Neural cell (in vitro differentiated cells): ENCODE results near the gene RASSF9. TPM values are rescaled to one million over a fixed set of nuclear protein-coding genes. Genes with fewer than 3 reads are reported as not detected.

Experiments used
- H2AFZ ChIP-seq: fragments of 200-600, 300-800 bp; sonication (generic), shearing (Covaris generic); 2 replicates; pipeline ENCODE4 v1.6.0; 2014; ENCODE audit warnings: low read depth, mild to moderate bottlenecking, antibody characterized with exemption, low read length, moderate library complexity
- H3F3A ChIP-seq: fragments of 200-600 bp; shearing (Covaris generic); 2 replicates; pipeline ENCODE4 v1.6.1; 2016; ENCODE audit warnings: mild to moderate bottlenecking, moderate library complexity, mixed read lengths, antibody characterized with exemption, low read length; ENCODE audit not compliant: insufficient read depth, poor library complexity, severe bottlenecking
- H3K27ac ChIP-seq: fragments of 200-600, 300-800 bp; sonication (generic), shearing (Covaris generic); 2 replicates; pipeline ENCODE4 v1.5.1; 2014; ENCODE audit warnings: mild to moderate bottlenecking, low read length, moderate library complexity
- H3K27me3 ChIP-seq: fragments of 300-800, 200-600 bp; sonication (generic), shearing (Covaris generic); 2 replicates; pipeline ENCODE4 v1.6.0; 2014; ENCODE audit warnings: mild to moderate bottlenecking, low read depth, low read length, moderate library complexity; ENCODE audit not compliant: insufficient read depth
- H3K36me3 ChIP-seq: fragments of 300-800, 200-600 bp; sonication (generic), shearing (Covaris generic); 2 replicates; pipeline ENCODE4 v1.5.1; 2014; ENCODE audit warnings: mild to moderate bottlenecking, antibody characterized with exemption, low read length, moderate library complexity; ENCODE audit not compliant: insufficient read depth
- H3K4me2 ChIP-seq: fragments of 300-800, 200-600 bp; sonication (generic), shearing (Covaris generic); 2 replicates; pipeline ENCODE4 v1.6.0; 2014; ENCODE audit warnings: mild to moderate bottlenecking, low read length
- H3K4me3 ChIP-seq: fragments of 300-800, 200-600 bp; sonication (generic), shearing (Covaris generic); 2 replicates; pipeline ENCODE4 v1.5.1; 2014; ENCODE audit warnings: mild to moderate bottlenecking, low read length, moderate library complexity
- H3K79me2 ChIP-seq: fragments of 200-600 bp; shearing (Covaris generic); replicated peaks from 2 replicates; pipeline ENCODE4 v1.6.0; 2014; ENCODE audit warnings: mild to moderate bottlenecking, low read length, moderate library complexity; ENCODE audit not compliant: insufficient read depth
- H3K9ac ChIP-seq: fragments of 300-800, 200-600 bp; sonication (generic), shearing (Covaris generic); 2 replicates; pipeline ENCODE4 v1.6.1; 2016; ENCODE audit warnings: mild to moderate bottlenecking, low read length, mixed read lengths
- H3K9me2 ChIP-seq: fragments of 200-600 bp; shearing (Covaris generic); 2 replicates; pipeline ENCODE4 v1.6.1; 2016; ENCODE audit warnings: mild to moderate bottlenecking, low read length, mixed read lengths; ENCODE audit not compliant: insufficient read depth
- H3K9me3 ChIP-seq: fragments of 200-600, 300-800 bp; sonication (generic), shearing (Covaris generic); 2 replicates; pipeline ENCODE4 v1.6.1; 2016; ENCODE audit warnings: mild to moderate bottlenecking, mixed run types, low read length, moderate library complexity, mixed read lengths
- H4K20me1 ChIP-seq: fragments of 200-600 bp; shearing (Covaris generic); 2 replicates; pipeline ENCODE4 v1.6.1; 2016; ENCODE audit warnings: mild to moderate bottlenecking, mixed run types; ENCODE audit not compliant: insufficient read depth
- CTCF ChIP-seq: fragments of 450-650 bp; IDR thresholded peaks from 2 replicates; pipeline ENCODE4 v1.5.1; 2014; ENCODE audit warnings: antibody characterized with exemption, mild to moderate bottlenecking, moderate library complexity; ENCODE audit not compliant: poor library complexity, severe bottlenecking
- EP300 ChIP-seq: fragments of 450-650 bp; conservative IDR thresholded peaks from 2 replicates; pipeline ENCODE4 v1.6.1; 2014; ENCODE audit warnings: antibody characterized with exemption, mild to moderate bottlenecking, moderate library complexity; ENCODE audit not compliant: poor library complexity, severe bottlenecking
- EZH2 ChIP-seq: fragments of 200-600, 300-800 bp; shearing (Covaris generic), sonication (generic); IDR thresholded peaks from 2 replicates; pipeline ENCODE4 v1.6.1; 2014; ENCODE audit warnings: antibody characterized with exemption, low read length, borderline replicate concordance, mild to moderate bottlenecking; ENCODE audit not compliant: insufficient read depth, poor library complexity, severe bottlenecking
- MXI1 ChIP-seq: fragments of 450-650 bp; conservative IDR thresholded peaks from 2 replicates; pipeline ENCODE4 v1.6.1; 2014; ENCODE audit warnings: antibody characterized with exemption, mild to moderate bottlenecking; ENCODE audit not compliant: poor library complexity, severe bottlenecking
- POLR2AphosphoS5 ChIP-seq: IDR thresholded peaks from 2 replicates; pipeline ENCODE4 v1.6.1; 2012
- RAD21 ChIP-seq: fragments of 450-650 bp; conservative IDR thresholded peaks from 2 replicates; pipeline ENCODE4 v1.6.1; 2014; ENCODE audit warnings: antibody characterized with exemption, mild to moderate bottlenecking, moderate library complexity
- SMC3 ChIP-seq: fragments of 450-650 bp; conservative IDR thresholded peaks from 2 replicates; pipeline ENCODE4 v1.6.1; 2014; ENCODE audit warnings: antibody characterized with exemption, mild to moderate bottlenecking, moderate library complexity; ENCODE audit not compliant: poor library complexity
- TAF1 ChIP-seq: IDR thresholded peaks from 2 replicates; pipeline ENCODE4 v1.6.1; 2012; ENCODE audit warnings: low read depth
- polyA plus RNA-seq: library from polyadenylated mRNA; depleted of rRNA; stranded (reverse); fragments of >200 nt; gene quantifications from 2 replicates; pipeline ENCODE4 v1.2.3, GENCODE V29; 2014
- TF ChIP-seq, protein P1 (sequence below): IDR thresholded peaks from 2 replicates; pipeline ENCODE4 v1.6.1; 2012; ENCODE audit warnings: borderline replicate concordance

Gene RASSF9
- polyA plus RNA-seq, 1 donor from 2014 or later = 0.04 TPM

- Histone ChIP-seq H3K4me2 (no peak overlapping the region), H3F3A (no peaks in the 10 kb centered on the region), H3K9me3 (no peaks in the 10 kb centered on the region), H3K79me2 (no peaks in the 10 kb centered on the region), H3K27me3 (no peaks in the 10 kb centered on the region), H3K9me2 (no peaks in the 10 kb centered on the region), H3K4me3 (no peak overlapping the region), H3K27ac (no peak overlapping the region), H4K20me1 (no peaks in the 10 kb centered on the region), H3K9ac (no peak overlapping the region), H3K36me3 (no peaks in the 10 kb centered on the region), H2AFZ (no peak overlapping the region)
- TF ChIP-seq TAF1 = no peak
These were observed 2.6 kb downstream of the RASSF9 start for GRCh38 chr12:85833579-85833978.

GRCh38 chr12:85831327-85831990 lies 4.8 kb downstream of the RASSF9 start:
- no peaks in the 10 kb centered on the region for H3K36me3 ChIP-seq
- no peak for TF ChIP-seq CTCF
- no peak for TF ChIP-seq TAF1
- TF ChIP-seq RAD21 = no peak
- TF ChIP-seq, protein P1, sequence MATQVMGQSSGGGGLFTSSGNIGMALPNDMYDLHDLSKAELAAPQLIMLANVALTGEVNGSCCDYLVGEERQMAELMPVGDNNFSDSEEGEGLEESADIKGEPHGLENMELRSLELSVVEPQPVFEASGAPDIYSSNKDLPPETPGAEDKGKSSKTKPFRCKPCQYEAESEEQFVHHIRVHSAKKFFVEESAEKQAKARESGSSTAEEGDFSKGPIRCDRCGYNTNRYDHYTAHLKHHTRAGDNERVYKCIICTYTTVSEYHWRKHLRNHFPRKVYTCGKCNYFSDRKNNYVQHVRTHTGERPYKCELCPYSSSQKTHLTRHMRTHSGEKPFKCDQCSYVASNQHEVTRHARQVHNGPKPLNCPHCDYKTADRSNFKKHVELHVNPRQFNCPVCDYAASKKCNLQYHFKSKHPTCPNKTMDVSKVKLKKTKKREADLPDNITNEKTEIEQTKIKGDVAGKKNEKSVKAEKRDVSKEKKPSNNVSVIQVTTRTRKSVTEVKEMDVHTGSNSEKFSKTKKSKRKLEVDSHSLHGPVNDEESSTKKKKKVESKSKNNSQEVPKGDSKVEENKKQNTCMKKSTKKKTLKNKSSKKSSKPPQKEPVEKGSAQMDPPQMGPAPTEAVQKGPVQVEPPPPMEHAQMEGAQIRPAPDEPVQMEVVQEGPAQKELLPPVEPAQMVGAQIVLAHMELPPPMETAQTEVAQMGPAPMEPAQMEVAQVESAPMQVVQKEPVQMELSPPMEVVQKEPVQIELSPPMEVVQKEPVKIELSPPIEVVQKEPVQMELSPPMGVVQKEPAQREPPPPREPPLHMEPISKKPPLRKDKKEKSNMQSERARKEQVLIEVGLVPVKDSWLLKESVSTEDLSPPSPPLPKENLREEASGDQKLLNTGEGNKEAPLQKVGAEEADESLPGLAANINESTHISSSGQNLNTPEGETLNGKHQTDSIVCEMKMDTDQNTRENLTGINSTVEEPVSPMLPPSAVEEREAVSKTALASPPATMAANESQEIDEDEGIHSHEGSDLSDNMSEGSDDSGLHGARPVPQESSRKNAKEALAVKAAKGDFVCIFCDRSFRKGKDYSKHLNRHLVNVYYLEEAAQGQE = no peak
- no peak for TF ChIP-seq EZH2
- no peak for TF ChIP-seq SMC3
- no peak for TF ChIP-seq EP300
- TF ChIP-seq MXI1 = no peak
- H3K4me2 ChIP-seq = no peak overlapping the region
- no peaks in the 10 kb centered on the region for H3K79me2 ChIP-seq
- no peaks in the 10 kb centered on the region for H3F3A ChIP-seq
- H2AFZ ChIP-seq = no peak overlapping the region
- H3K27me3 ChIP-seq = no peaks in the 10 kb centered on the region
- no peaks in the 10 kb centered on the region for H4K20me1 ChIP-seq
- H3K27ac ChIP-seq = no peak overlapping the region
- H3K9ac ChIP-seq = no peak overlapping the region
- H3K9me2 ChIP-seq = no peaks in the 10 kb centered on the region
- no peaks in the 10 kb centered on the region for H3K9me3 ChIP-seq
- H3K4me3 ChIP-seq = no peak overlapping the region

DNA sequence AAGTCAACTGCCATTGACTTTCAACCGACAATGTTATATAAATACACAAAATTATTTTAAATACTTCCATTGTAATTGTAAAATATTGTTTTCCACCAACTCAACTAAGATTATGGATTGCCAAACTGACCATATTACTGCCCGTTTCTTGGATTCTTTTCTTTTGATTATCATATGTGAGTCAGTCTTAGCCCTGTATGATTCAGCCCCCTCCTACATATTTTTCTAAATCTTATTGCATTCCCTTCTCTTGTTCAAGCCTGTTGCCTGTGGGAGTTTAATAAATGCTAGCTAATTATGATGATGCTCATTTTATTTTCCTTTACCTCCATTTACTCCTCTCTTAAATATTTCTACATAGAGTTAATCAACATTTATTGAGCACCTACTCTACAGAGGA lies 6.8 kb downstream of the RASSF9 start:
- Histone ChIP-seq H3K27me3 (no peaks in the 10 kb centered on the region), H3K4me2 (no peak overlapping the region), H3K4me3 (no peak overlapping the region)

More for the DNA sequence above, 6.8 kb downstream of the RASSF9 start:
- no peaks in the 10 kb centered on the region for H4K20me1 ChIP-seq
- H3K9me2 ChIP-seq = no peaks in the 10 kb centered on the region
- no peaks in the 10 kb centered on the region for H3K9me3 ChIP-seq
- no peaks in the 10 kb centered on the region for H3F3A ChIP-seq
- TF ChIP-seq, protein P1 = no peak
- no peak for TF ChIP-seq CTCF
- no peak for TF ChIP-seq RAD21
- no peak for TF ChIP-seq MXI1
- no peak for TF ChIP-seq TAF1
- no peak for TF ChIP-seq SMC3
- no peak for TF ChIP-seq POLR2AphosphoS5
- TF ChIP-seq EP300 = no peak
- no peak for TF ChIP-seq EZH2
- no peak overlapping the region for H2AFZ ChIP-seq
- H3K36me3 ChIP-seq = no peaks in the 10 kb centered on the region
- no peak overlapping the region for H3K27ac ChIP-seq
- H3K79me2 ChIP-seq = no peaks in the 10 kb centered on the region
- no peak overlapping the region for H3K9ac ChIP-seq
